GM12874 (cell line): ENCODE data around the gene HAUS5.

ENCODE experiments used
- TF ChIP-seq, protein P1 (sequence below): IDR thresholded peaks from 2 replicates; pipeline ENCODE4 v1.5.1; 2011; ENCODE audit warnings: low read depth, mild to moderate bottlenecking, control low read depth, low read length, moderate library complexity; ENCODE audit not compliant: insufficient read depth

The HAUS5 gene

DNA sequence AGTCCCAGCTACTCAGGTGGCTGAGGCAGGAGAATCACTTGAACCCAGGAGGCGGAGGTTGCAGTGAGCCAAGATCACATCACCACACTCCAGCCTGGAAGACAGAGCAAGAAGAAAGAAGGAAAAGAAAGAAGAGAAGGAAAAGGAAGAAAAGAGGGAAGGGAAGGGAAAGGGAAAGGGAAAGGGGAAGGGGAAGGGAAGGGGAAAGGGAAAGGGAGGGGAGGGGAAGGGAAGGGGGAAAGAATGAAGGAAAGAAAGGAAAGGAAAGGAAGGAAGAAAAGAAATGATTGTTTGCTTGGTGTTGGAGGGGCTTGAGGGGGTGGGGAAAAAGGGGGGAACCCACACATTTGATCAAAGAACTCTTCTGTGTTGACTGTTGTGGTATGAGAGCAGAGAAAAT lies 16.6 kb upstream of the HAUS5 start:
- TF ChIP-seq, protein P1, sequence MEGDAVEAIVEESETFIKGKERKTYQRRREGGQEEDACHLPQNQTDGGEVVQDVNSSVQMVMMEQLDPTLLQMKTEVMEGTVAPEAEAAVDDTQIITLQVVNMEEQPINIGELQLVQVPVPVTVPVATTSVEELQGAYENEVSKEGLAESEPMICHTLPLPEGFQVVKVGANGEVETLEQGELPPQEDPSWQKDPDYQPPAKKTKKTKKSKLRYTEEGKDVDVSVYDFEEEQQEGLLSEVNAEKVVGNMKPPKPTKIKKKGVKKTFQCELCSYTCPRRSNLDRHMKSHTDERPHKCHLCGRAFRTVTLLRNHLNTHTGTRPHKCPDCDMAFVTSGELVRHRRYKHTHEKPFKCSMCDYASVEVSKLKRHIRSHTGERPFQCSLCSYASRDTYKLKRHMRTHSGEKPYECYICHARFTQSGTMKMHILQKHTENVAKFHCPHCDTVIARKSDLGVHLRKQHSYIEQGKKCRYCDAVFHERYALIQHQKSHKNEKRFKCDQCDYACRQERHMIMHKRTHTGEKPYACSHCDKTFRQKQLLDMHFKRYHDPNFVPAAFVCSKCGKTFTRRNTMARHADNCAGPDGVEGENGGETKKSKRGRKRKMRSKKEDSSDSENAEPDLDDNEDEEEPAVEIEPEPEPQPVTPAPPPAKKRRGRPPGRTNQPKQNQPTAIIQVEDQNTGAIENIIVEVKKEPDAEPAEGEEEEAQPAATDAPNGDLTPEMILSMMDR, result no peak

DNA sequence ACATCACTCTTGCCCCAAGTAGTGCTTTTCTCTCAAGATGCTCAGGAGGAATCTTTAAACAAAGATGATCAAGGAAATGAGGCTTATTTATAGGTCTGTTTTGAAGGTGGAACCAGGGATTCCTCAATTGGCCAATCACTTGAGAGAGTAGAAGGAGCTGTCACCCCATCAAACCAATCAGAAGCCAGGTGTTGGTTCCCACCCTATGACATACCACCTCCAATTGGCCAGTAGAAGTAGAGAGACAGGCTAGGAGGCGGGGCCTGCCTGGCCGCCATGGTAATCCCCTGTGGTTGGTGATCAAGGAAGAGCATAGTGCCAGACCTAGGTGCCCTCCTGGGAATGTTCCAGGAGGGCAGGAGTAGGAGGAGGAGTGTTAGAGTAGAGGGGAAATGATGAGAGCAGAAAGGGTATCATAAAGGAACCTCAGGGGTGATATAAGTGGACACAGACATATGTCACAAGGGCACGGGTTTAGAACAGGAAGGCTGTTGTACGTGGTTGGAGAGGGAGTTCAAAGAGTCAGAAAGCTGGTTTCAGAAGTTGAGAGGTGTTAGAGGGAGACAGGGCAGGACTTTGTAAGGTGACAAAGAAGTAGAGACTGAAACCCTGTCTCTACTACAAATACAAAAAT lies 16.1 kb upstream of the HAUS5 start:
- TF ChIP-seq, protein P1, result no peak

DNA sequence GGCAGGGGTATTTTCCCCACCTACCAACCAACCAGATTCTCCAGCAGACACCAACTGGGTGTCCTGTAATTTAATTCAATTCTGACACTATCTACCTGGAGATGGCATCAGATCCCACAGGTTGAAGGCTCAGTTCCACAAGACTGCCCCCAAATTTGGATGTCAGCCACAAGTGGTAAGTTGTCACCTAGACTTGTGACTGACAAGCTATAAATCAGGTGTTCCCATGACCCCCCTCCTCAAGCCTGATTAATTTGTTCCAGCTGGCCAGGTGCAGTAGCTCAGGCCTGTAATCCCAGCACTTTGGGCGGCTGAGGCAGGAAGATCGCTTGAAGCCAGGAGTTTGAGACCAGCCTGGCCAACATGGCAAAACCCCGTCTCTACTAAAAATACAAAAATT lies 10.6 kb upstream of the HAUS5 start:
- TF ChIP-seq, protein P1, result no peak

DNA sequence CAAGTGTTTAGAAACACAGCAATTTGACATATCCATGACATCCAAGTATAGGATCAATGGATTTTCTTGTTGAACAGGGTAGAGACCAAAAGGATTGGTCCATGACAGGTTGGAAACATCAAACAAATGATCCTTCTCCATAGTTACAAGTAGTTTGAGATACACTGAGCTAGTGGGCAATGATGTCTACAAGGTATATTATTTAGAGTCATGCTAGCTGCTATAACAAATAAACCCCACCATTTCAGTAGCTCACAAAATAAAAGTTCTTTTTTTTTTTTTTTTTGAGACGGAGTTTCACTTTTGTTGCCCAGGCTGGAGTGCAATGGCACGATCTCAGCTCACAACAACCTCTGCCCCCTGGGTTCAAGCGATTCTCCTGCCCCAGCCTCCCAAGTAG lies 4.9 kb upstream of the HAUS5 start:
- TF ChIP-seq, protein P1, result no peak

DNA sequence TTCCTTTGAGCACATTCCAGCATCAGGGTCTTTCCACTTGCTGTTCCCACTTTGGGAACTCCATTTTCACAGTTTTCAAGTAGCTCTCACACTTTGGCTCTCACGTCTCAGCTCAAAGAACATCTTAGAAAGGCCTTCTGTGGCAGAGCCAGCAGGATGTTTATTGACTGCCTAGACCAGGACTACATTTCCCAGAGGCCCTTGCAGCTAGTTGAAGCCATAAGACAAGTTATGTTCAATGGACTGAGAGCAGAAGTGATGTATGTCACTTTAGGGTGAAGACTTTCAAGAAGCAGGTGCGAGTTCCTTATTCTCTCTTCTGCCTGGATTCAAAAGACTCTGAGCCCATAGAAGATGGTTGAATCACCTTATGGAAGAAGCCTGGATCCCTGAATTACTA lies 4.3 kb upstream of the HAUS5 start:
- TF ChIP-seq, protein P1, result no peak

DNA sequence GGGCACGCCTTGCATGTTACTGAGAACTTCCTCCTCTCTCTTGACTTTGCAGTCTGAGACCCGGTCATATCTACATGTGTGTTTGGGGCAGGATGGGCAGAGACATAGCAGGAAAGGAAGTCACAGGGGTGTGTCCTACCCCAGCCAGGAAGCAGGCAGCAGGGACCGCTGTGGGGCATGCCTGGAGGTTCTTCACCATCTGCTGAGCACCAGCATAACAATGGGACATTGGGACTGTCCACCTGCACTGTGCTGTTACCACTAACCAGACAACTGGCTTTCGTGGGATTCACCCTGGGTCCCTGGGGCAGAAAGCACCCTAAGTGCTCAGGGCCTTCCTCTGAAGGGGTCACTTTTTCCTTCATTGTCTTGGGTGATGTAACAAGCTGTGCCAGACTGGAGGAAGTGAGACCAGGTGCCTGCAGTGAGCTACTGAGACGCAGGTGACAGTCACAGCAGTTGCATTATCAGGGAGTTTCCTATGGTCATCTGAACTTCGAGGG lies 2.6 kb upstream of the HAUS5 start:
- TF ChIP-seq, protein P1, result no peak

DNA sequence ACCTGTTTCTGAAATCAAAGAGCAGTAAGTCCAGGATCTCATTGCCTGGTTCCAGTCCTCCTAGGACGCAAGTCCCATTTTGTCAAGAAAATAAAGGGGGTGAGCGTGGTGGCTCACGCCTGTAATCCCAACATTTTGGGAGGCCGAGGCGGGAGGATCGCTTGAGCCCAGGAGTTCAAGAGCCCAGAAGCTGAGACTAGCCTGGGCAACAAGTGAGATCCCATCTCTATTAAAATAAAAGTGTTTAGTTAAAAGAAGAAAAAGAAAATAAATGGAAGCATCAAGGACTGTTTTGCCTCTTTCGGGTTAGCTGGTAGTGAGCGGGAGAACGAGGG lies 344 bp upstream of the HAUS5 start:
- TF ChIP-seq, protein P1, result no peak

DNA sequence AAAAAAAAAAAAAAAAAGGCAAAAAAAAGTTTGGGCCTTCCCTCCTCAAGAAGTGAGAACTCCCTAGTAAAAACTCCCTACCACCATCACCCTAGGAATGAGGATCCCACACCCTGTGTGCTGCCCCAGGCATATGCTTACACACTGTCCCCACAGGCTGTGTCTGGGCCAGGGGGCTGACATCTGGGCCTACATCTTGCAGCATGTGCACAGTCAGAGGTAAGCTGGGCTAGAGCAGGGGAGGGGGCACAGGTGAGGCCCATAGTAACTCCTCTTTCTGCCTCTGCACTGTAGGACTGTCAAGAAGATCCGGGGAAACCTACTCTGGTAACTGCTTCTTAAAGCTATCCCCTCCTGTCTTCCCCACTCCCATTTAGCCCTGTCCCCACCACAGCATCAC lies 1.0 kb downstream of the HAUS5 start:
- TF ChIP-seq, protein P1, result no peak
